Measurements from ENCODE around the gene COPS3. TPM values are rescaled to one million over a fixed set of nuclear protein-coding genes. Genes with fewer than 3 reads are reported as not detected.

The COPS3 gene
- total RNA-seq, 4 donors from 2014 or later: 49.2 to 60.0 (median 57.9) TPM

- Histone ChIP-seq H3K27me3 (no peaks in the 10 kb centered on the region), H3K36me3 (peaks cover 90 to 93% of the 10 kb centered on the region in 2 donors), H3K27ac (no peak overlapping the region), H3K4me3 (replicated peaks in 1 of 3) (no peak overlapping the region), H3K9me3 (no peaks in the 10 kb centered on the region), H3K4me1 (no peaks in the 10 kb centered on the region)
- DNase-seq: no peak
- intact Hi-C loops (cut with DNase I): no loop called here
- TF ChIP-seq, protein P1, sequence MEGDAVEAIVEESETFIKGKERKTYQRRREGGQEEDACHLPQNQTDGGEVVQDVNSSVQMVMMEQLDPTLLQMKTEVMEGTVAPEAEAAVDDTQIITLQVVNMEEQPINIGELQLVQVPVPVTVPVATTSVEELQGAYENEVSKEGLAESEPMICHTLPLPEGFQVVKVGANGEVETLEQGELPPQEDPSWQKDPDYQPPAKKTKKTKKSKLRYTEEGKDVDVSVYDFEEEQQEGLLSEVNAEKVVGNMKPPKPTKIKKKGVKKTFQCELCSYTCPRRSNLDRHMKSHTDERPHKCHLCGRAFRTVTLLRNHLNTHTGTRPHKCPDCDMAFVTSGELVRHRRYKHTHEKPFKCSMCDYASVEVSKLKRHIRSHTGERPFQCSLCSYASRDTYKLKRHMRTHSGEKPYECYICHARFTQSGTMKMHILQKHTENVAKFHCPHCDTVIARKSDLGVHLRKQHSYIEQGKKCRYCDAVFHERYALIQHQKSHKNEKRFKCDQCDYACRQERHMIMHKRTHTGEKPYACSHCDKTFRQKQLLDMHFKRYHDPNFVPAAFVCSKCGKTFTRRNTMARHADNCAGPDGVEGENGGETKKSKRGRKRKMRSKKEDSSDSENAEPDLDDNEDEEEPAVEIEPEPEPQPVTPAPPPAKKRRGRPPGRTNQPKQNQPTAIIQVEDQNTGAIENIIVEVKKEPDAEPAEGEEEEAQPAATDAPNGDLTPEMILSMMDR (IDR thresholded peaks at IDR 0.05): no peak
- no peak for TF ChIP-seq POLR2A (IDR thresholded peaks at IDR 0.05)
- 92 to 96% methylated on average over 7 to 10 of the region's 10 CpGs for whole genome bisulfite sequencing, 2 donors
These were observed 55.1 kb downstream of the COPS3 start for GRCh38 chr17:17225901-17226300.

GRCh38 chr17:17224137-17224536 lies 56.9 kb downstream of the COPS3 start:
- Histone ChIP-seq H3K4me3 (replicated peaks in 1 of 3) (no peak overlapping the region), H3K4me1 (no peaks in the 10 kb centered on the region), H3K36me3 (peaks cover 87 to 93% of the 10 kb centered on the region in 2 donors), H3K27me3 (no peaks in the 10 kb centered on the region), H3K27ac (no peak overlapping the region), H3K9me3 (no peaks in the 10 kb centered on the region)
- TF ChIP-seq POLR2A (IDR thresholded peaks at IDR 0.05): no peak
- TF ChIP-seq, protein P1 (IDR thresholded peaks at IDR 0.05): no peak
- 91 to 93% methylated on average over 8 of the region's 8 CpGs for WGBS, 2 donors
- intact Hi-C loops (cut with DNase I): no loop called here
- DNase-seq: no peak

DNA sequence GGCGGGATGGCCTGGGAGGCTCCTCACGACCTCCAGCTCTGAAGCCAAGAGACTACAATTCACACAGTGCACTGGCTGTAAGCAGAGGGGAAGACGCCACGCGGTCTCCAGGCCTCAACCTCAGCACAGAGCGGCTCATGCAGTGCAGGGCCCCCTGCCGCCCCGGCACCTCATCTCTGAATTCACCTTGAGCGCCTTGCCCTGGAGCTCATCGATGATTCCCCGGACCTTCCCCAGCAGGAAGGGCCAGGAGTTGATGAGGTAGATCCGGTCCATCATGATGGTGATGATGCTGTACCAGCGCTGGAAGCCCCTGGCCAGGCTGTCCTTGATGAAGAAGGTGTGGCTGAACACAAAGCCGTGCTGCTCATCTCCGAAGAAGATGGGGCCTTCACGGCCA lies 57.3 kb downstream of the COPS3 start:
- DNase-seq: no peak
- Histone ChIP-seq H3K9me3 (no peaks in the 10 kb centered on the region), H3K27ac (no peak overlapping the region), H3K27me3 (no peaks in the 10 kb centered on the region), H3K4me1 (no peaks in the 10 kb centered on the region), H3K4me3 (replicated peaks in 1 of 3) (no peak overlapping the region), H3K36me3 (peaks cover 87 to 93% of the 10 kb centered on the region in 2 donors)
- no peak for TF ChIP-seq POLR2A (IDR thresholded peaks at IDR 0.05)
- TF ChIP-seq, protein P1 (IDR thresholded peaks at IDR 0.05): no peak
- WGBS, 2 donors: 90 to 92% methylated on average over 9 to 10 of the region's 16 CpGs
- intact Hi-C loops (cut with DNase I): no loop called here

DNA sequence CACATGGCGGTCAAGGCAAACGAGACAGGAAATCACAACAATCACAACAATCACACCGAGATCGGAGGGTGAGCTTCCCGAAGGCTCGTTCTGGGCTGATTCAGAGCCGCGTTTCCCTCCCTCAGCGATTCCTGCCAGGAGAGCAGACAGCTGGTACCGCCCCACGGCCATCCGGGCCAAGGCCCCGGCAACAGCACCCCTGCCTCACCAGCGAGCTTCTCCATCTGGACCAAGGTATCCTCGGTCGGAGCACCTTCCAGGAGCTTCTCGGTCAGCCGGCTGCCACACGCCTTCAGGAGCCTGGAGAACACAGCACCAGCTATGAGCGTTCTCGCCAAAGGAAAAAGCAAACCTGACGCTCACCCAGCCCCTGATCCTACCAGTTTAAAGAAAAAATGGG lies 59.7 kb downstream of the COPS3 start:
- DNase-seq: no peak
- H3K36me3 ChIP-seq: peaks cover 84 to 94% of the 10 kb centered on the region in 2 donors
- no peaks in the 10 kb centered on the region for H3K4me1 ChIP-seq
- TF ChIP-seq, protein P1 (IDR thresholded peaks at IDR 0.05): no peak
- TF ChIP-seq POLR2A (IDR thresholded peaks at IDR 0.05): no peak
- 93 to 96% methylated on average over 20 to 22 of the region's 22 CpGs for WGBS, 2 donors
- H3K27ac ChIP-seq: no peak overlapping the region
- H3K4me3 ChIP-seq (replicated peaks in 1 of 3): no peak overlapping the region
- intact Hi-C loops (cut with DNase I): no loop called here
- H3K9me3 ChIP-seq: no peaks in the 10 kb centered on the region
- H3K27me3 ChIP-seq: no peaks in the 10 kb centered on the region

DNA sequence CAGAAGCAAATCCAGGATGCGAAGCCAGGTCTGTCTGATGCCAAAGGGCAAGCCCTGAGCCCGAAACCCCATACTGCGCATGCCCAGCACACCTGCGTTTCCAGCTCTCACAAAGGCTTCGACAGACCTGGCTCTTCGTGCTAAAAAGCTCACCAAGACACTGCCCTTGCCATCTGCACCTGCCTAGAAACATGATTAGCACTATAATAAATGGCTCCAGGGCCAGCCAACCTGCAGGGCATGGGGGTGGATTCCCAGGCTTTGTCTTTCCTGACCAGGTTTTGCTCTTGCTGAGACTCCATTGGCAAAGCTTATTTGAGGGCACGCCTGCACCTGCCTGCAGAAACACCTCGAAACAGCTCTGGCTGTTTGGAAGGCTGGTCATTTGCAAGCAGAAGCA lies 60.5 kb downstream of the COPS3 start:
- no peak for DNase-seq
- intact Hi-C loops (cut with DNase I): no loop called here
- Histone ChIP-seq H3K27ac (no peak overlapping the region), H3K4me3 (replicated peaks in 1 of 3) (no peak overlapping the region), H3K27me3 (no peaks in the 10 kb centered on the region), H3K9me3 (no peaks in the 10 kb centered on the region), H3K4me1 (no peaks in the 10 kb centered on the region), H3K36me3 (peaks cover 84 to 93% of the 10 kb centered on the region in 2 donors)
- TF ChIP-seq POLR2A (IDR thresholded peaks at IDR 0.05): no peak
- TF ChIP-seq, protein P1 (IDR thresholded peaks at IDR 0.05): no peak
- WGBS, 2 donors: 93 to 95% methylated on average over 8 of the region's 8 CpGs
